ENCODE results near the gene IRAK2. TPM values are rescaled to one million over a fixed set of nuclear protein-coding genes. Genes with fewer than 3 reads are reported as not detected.

IRAK2 gene
- total RNA-seq, 3 donors from 2014 or later (not counting 1 experiment from before 2014, with no cell fraction given): 10.4 to 28.2 (median 10.9) TPM

DNA sequence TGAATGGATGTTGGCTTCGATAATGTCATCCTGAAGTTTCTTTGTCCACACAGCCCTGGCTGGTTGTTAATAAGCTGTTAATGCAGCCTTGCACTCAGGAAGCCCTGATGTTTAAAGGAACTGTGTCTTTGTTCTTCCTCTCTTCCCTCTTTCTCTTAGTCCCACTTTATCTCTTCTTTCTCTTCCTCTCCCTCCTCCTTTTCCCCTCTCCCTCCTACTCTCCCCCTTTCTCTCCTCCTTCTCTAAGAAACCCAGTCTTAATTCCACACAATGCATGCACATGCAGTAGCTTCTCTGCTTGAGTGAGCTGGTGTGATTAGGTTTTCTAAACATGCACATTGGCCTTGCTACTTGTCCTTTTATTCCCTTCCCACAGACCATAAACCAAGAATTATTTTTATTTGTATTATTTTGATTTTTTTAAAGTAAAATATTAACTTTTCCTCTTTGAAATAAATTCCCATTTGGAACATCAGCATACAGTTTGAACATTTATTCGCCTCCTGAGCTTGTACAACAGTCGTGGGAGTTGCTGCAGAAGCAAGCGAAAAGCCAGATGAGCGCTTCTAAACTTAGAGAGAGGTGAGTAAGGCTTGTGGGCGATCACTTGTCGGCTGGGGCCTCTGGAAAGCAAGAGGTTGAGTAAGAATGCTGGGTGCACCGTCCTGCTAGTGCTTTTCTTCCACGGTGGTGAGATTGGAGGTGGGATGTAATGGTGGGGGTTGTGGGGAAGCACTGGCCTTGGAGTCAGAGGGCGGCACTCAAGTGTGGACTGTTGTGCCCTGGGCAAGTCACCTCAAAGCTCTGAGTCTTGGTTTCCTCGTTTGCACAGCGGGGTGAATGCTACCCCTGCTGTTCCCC is 120.8 kb downstream of the IRAK2 start:
- H3K27me3 ChIP-seq (ENCODE audit: control insufficient read depth, insufficient read depth, low read length): no peaks in the 10 kb centered on the region
- no peak overlapping the region for H3K4me3 Mint-ChIP-seq
- H3K36me3 ChIP-seq (ENCODE audit: control insufficient read depth, insufficient read depth, low read length): peaks cover 54% of the 10 kb centered on the region
- H3K27ac ChIP-seq (ENCODE audit: low read length): no peak overlapping the region
- no peaks in the 10 kb centered on the region for H3K9me3 Mint-ChIP-seq
- no peak for ATAC-seq
- no peaks in the 10 kb centered on the region for H3K36me3 Mint-ChIP-seq
- H3K4me1 Mint-ChIP-seq: peaks cover 16 to 17% of the 10 kb centered on the region in 2 donors
- H3K27ac Mint-ChIP-seq: peak overlapping the region; percentile 39 to 72
- H3K4me3 ChIP-seq (ENCODE audit: low read length): no peak overlapping the region
- no peaks in the 10 kb centered on the region for H3K27me3 Mint-ChIP-seq (ENCODE audit: low read depth in 2 of 2)
- TF ChIP-seq, protein P1, sequence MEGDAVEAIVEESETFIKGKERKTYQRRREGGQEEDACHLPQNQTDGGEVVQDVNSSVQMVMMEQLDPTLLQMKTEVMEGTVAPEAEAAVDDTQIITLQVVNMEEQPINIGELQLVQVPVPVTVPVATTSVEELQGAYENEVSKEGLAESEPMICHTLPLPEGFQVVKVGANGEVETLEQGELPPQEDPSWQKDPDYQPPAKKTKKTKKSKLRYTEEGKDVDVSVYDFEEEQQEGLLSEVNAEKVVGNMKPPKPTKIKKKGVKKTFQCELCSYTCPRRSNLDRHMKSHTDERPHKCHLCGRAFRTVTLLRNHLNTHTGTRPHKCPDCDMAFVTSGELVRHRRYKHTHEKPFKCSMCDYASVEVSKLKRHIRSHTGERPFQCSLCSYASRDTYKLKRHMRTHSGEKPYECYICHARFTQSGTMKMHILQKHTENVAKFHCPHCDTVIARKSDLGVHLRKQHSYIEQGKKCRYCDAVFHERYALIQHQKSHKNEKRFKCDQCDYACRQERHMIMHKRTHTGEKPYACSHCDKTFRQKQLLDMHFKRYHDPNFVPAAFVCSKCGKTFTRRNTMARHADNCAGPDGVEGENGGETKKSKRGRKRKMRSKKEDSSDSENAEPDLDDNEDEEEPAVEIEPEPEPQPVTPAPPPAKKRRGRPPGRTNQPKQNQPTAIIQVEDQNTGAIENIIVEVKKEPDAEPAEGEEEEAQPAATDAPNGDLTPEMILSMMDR (IDR thresholded peaks at IDR 0.05): no peak
- intact Hi-C loops (cut with micrococcal nuclease): no loop called here
- no peaks in the 10 kb centered on the region for H3K9me3 ChIP-seq (ENCODE audit: control insufficient read depth, insufficient read depth, low read length)
- peaks cover 12% of the 10 kb centered on the region for H3K4me1 ChIP-seq (ENCODE audit: control insufficient read depth, insufficient read depth, low read length)
- 92% methylated on average over 12 of the region's 12 CpGs for WGBS (ENCODE audit: insufficient coverage)
- no peak for DNase-seq

GRCh38 chr3:10286133-10286524 is 121.4 kb downstream of the IRAK2 start:
- Mint-ChIP-seq H3K4me3 (no peak overlapping the region), H3K4me1 (peaks cover 16 to 17% of the 10 kb centered on the region in 2 donors), H3K27ac (peak overlapping the region; percentile 5 to 39), H3K9me3 (no peaks in the 10 kb centered on the region), H3K36me3 (no peaks in the 10 kb centered on the region), H3K27me3 (ENCODE audit: low read depth in 2 of 2) (no peaks in the 10 kb centered on the region)
- TF ChIP-seq, protein P1 (IDR thresholded peaks at IDR 0.05): no peak
- intact Hi-C loops (cut with micrococcal nuclease): no loop called here
- H3K9me3 ChIP-seq (ENCODE audit: control insufficient read depth, insufficient read depth, low read length): no peaks in the 10 kb centered on the region
- H3K4me1 ChIP-seq (ENCODE audit: control insufficient read depth, insufficient read depth, low read length): peaks cover 13% of the 10 kb centered on the region
- DNase-seq: no peak
- H3K36me3 ChIP-seq (ENCODE audit: control insufficient read depth, insufficient read depth, low read length): peaks cover 48% of the 10 kb centered on the region
- H3K27me3 ChIP-seq (ENCODE audit: control insufficient read depth, insufficient read depth, low read length): no peaks in the 10 kb centered on the region
- no peak for ATAC-seq
- H3K4me3 ChIP-seq (ENCODE audit: low read length): no peak overlapping the region
- 97% methylated on average over 5 of the region's 5 CpGs for WGBS (ENCODE audit: insufficient coverage)
- no peak overlapping the region for H3K27ac ChIP-seq (ENCODE audit: low read length)

DNA sequence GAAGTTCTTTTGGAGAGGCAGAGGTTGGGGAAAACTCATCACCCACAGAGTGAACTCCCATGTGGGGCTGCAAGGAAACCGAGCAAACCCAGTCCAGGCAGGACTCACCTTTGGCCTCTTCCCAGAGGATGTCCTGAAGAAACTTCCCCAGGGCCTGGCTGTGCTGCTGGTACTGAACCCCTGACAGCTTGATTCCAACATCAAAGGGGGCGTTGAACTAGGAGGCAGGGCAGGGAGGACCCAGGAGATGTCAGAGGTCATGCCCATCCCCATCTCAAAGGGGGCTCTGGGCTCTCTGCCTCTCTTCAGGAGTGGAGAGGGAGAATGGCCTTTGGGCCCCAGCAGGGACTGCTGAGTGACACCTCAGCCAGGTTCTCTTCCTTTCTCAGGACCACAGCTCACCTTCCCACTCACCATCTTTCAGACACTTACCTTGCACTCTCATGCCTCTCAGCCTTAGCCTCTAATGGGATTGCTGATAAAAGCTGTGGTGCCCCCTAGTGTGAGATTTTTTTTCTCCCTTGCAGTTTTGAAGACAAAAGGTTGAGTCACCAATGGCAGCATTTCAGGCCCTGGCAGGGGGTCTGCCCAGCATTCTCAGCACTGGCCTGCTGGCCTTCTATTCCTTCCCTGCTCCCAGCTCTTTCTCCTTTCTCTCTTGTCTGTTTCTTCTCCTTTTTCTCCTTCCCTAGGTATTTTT is 122.0 kb downstream of the IRAK2 start:
- Histone ChIP-seq H3K9me3 (ENCODE audit: control insufficient read depth, insufficient read depth, low read length) (no peaks in the 10 kb centered on the region), H3K27me3 (ENCODE audit: control insufficient read depth, insufficient read depth, low read length) (no peaks in the 10 kb centered on the region), H3K27ac (ENCODE audit: low read length) (no peak overlapping the region), H3K36me3 (ENCODE audit: control insufficient read depth, insufficient read depth, low read length) (peaks cover 47% of the 10 kb centered on the region), H3K4me3 (ENCODE audit: low read length) (no peak overlapping the region), H3K4me1 (ENCODE audit: control insufficient read depth, insufficient read depth, low read length) (peaks cover 14% of the 10 kb centered on the region)
- 97% methylated on average over 2 of the region's 2 CpGs for WGBS (ENCODE audit: insufficient coverage)
- Mint-ChIP-seq H3K27me3 (ENCODE audit: low read depth in 2 of 2) (no peaks in the 10 kb centered on the region), H3K9me3 (no peaks in the 10 kb centered on the region), H3K27ac (peak overlapping the region; percentile 5 to 39), H3K4me1 (peaks cover 16 to 17% of the 10 kb centered on the region in 2 donors), H3K4me3 (no peak overlapping the region), H3K36me3 (no peaks in the 10 kb centered on the region)
- intact Hi-C loops (cut with micrococcal nuclease): no loop called here
- peak in 1 of 2 donors; percentile 72 for DNase-seq
- TF ChIP-seq, protein P1 (IDR thresholded peaks at IDR 0.05): peak; percentile 21
- peak in 2 of 3 donors; percentile 35 to 68 for ATAC-seq

Data from natural killer cell (primary cell).